Measurements from ENCODE around the gene RAB15.

RAB15 gene

DNA sequence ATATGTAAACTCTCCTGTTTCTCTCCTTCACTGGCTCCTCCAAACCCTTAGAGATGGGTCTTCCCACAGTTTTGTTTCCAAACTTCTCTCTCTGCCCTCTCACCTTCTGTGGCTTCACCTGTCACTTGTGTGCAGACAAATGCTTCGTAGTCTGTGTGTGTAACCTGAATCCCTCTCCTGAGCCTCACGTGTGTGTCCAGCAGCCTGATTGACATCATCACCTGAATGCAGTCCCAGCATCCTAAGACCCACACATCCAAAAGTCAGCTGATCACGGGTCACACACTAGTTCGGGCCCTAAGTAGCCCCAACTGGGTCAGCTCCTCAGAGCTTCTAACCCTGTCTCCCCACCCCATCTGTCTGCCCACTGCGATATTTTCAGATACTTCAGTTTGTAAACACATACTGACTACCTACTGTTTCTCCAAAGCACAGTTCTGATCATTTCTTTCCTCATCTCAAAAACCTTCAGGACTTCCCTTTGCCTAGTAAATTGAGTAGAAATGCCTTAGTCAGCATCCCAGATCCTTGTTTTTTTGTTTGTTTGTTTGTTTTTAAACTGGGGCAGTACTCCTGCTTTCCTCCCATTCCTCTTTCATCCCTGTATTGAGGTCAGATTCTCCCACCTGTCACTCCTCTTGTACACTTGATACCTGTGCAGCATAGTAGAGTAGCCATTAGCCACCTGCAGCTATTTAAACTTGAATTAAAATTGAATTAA, 38.2 kb upstream of the RAB15 start:
- DNase-seq (ENCODE audit: low read depth), result no peak
- in situ Hi-C loops (cut with HindIII; ENCODE audit: low sequenced_read_pairs), result no loop called here
- H3K4me3 ChIP-seq (ENCODE audit: low read depth, low read length), result no peak overlapping the region
- TF ChIP-seq, protein P1, sequence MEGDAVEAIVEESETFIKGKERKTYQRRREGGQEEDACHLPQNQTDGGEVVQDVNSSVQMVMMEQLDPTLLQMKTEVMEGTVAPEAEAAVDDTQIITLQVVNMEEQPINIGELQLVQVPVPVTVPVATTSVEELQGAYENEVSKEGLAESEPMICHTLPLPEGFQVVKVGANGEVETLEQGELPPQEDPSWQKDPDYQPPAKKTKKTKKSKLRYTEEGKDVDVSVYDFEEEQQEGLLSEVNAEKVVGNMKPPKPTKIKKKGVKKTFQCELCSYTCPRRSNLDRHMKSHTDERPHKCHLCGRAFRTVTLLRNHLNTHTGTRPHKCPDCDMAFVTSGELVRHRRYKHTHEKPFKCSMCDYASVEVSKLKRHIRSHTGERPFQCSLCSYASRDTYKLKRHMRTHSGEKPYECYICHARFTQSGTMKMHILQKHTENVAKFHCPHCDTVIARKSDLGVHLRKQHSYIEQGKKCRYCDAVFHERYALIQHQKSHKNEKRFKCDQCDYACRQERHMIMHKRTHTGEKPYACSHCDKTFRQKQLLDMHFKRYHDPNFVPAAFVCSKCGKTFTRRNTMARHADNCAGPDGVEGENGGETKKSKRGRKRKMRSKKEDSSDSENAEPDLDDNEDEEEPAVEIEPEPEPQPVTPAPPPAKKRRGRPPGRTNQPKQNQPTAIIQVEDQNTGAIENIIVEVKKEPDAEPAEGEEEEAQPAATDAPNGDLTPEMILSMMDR (IDR thresholded peaks at IDR 0.05; ENCODE audit: low read depth, low read length, missing control alignments), result no peak

DNA sequence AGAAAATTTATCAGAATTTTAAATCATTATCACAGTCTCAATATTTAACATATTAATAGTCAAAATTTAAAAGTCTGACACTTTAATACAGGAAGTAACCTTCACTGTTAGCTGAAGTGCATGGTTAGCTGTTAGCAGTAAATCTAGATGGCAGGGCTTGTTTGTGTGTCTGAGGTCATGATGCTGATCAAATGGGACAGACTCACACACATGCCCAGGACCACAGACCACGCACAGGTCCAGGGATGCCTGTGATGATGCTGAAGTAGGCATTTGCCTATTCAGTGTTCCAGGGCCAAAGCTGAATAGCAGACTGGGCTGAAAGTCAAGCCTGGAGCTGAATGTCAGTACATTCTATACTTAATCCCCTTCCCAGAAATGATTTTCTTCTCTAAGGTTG, 35.1 kb upstream of the RAB15 start:
- in situ Hi-C loops (cut with HindIII; ENCODE audit: low sequenced_read_pairs), result no loop called here
- no peak for DNase-seq (ENCODE audit: low read depth)
- TF ChIP-seq, protein P1 (IDR thresholded peaks at IDR 0.05; ENCODE audit: low read depth, low read length, missing control alignments), result no peak
- no peak overlapping the region for H3K4me3 ChIP-seq (ENCODE audit: low read depth, low read length)

DNA sequence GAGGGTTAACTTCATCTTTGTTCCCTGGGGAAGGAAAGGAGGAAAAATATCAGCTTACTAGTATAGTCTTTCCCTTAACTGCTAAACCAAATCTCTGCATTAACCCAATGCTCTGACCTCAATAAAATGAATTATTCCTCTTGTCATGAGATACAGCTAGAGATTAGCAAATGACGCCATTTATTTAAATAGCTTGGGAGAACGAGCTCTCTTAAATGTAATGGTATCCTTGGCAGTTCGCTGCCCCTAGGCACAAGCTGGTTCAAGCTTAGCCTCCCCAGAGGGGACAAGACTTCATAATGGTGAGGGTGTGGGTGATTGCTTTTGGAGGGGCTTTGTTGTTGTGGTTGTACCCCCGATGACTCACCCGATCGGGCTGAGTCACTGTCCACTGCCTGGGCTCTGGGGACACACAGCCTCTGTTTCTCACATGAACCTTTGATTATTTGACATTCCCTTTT, 34.2 kb upstream of the RAB15 start:
- TF ChIP-seq, protein P1 (IDR thresholded peaks at IDR 0.05; ENCODE audit: low read depth, low read length, missing control alignments), result no peak
- DNase-seq (ENCODE audit: low read depth), result no peak
- in situ Hi-C loops (cut with HindIII; ENCODE audit: low sequenced_read_pairs), result no loop called here

DNA sequence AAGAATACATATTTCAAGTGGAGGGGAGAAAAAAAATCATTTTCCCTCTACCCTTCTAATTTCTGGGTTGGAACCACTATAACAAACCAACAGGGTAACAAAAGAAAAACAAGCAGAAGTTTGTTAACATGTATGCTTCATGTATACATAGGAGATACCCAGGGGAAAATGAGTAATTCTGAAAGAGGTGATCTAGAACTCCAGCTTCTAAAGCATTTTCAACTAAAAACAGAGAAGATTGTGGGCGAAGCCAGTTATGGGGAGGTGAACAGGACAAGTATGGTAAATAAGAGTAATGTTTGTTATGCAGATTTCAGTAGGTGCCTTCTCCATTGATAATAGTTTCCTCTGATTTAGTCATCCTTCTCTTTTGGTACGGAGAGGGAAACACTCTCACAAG, 31.3 kb upstream of the RAB15 start:
- TF ChIP-seq, protein P1 (IDR thresholded peaks at IDR 0.05; ENCODE audit: low read depth, low read length, missing control alignments), result no peak
- no peak for DNase-seq (ENCODE audit: low read depth)
- in situ Hi-C loops (cut with HindIII; ENCODE audit: low sequenced_read_pairs), result no loop called here
- H3K4me3 ChIP-seq (ENCODE audit: low read depth, low read length), result no peak overlapping the region

More for the DNA sequence above, 34.2 kb upstream of the RAB15 start:
- H3K4me3 ChIP-seq (ENCODE audit: low read depth, low read length), result no peak overlapping the region

DNA sequence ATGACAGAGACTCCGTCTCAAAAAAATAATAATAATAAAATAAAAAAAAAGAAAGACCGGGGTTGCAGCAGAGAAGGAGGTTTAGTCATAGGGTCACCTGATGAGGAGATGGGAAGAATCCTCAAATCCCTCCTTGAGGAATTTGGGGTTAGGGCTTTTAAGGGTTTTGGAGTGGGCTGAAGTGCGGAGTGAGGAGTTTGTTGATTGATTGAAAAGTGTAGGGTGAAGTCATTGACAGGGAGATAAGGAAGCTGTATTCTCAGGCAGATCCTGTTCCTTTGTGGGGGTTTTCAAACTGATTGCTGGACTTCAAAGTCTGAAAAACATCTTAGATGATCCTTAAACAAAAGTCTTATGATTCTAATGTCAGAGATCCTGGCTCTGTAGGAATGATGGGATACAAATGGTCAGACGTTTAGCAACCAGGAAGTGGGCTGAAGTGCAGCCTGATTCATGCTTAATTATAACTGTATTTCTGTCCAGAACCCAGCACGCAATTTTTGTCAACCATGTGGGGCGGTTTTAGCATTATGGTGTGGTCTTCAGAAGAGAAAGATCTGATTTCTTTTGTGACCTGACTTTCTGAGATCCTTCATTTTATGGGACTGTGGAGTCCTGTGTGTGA, 30.6 kb upstream of the RAB15 start:
- no peak overlapping the region for H3K4me3 ChIP-seq (ENCODE audit: low read depth, low read length)
- in situ Hi-C loops (cut with HindIII; ENCODE audit: low sequenced_read_pairs), result no loop called here
- TF ChIP-seq, protein P1 (IDR thresholded peaks at IDR 0.05; ENCODE audit: low read depth, low read length, missing control alignments), result no peak
- DNase-seq (ENCODE audit: low read depth), result no peak

DNA sequence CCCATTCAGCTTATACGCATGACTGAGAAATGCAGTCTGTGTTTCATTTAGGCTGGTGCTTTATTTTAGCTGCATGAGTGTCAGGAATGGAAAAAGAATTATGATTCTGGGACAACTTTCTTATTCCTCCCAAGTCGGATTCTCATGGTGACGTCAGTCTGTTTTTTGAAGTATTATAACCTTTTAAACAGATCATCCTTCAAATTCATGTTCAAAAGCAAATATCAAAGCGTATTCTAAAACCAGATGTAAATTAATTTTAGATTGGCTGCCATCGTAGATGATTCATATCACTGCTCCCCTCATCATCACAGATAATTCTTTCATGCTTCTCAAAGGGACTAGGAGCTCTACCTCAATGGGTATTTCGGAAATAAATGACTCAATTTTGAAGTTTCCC, 29.6 kb upstream of the RAB15 start:
- TF ChIP-seq, protein P1 (IDR thresholded peaks at IDR 0.05; ENCODE audit: low read depth, low read length, missing control alignments), result no peak
- no peak overlapping the region for H3K4me3 ChIP-seq (ENCODE audit: low read depth, low read length)
- DNase-seq (ENCODE audit: low read depth), result no peak
- in situ Hi-C loops (cut with HindIII; ENCODE audit: low sequenced_read_pairs), result no loop called here
